GM19397 (cell line): ENCODE data around the gene ABHD12.
"Not testable (repeated sequence)": the region's sequence is repeated elsewhere in the genome, so short reads cannot be mapped to it uniquely, and the experiment has no call there.

Source experiments
- ATAC-seq: cut with Tn5 transposase; IDR thresholded peaks from one replicate; pipeline ENCODE4 v1.9.1; 2021; ENCODE audit warnings: mild to moderate bottlenecking, moderate library complexity; ENCODE audit not compliant: unreplicated experiment

The ABHD12 gene

GRCh38 chr20:25269057-25269832, 121.4 kb downstream of the ABHD12 start:
- ATAC-seq: no peak

- not testable (repeated sequence) for ATAC-seq
Observed at GRCh38 chr20:25260770-25261437, 129.7 kb downstream of the ABHD12 start.

GRCh38 chr20:25259788-25260254, 130.8 kb downstream of the ABHD12 start:
- ATAC-seq: no peak

- ATAC-seq: no peak
Observed at GRCh38 chr20:25259358-25259757, 131.3 kb downstream of the ABHD12 start.

GRCh38 chr20:25258828-25259227, 131.8 kb downstream of the ABHD12 start:
- no peak for ATAC-seq

GRCh38 chr20:25258476-25258805, 132.2 kb downstream of the ABHD12 start:
- no peak for ATAC-seq

- no peak for ATAC-seq
Observed at GRCh38 chr20:25257756-25258475, 132.7 kb downstream of the ABHD12 start.

- no peak for ATAC-seq
Observed at GRCh38 chr20:25257130-25257529, 133.5 kb downstream of the ABHD12 start.

- ATAC-seq: no peak
Observed at GRCh38 chr20:25256226-25256859, 134.3 kb downstream of the ABHD12 start.

GRCh38 chr20:25254986-25255680, 135.5 kb downstream of the ABHD12 start:
- no peak for ATAC-seq

GRCh38 chr20:25254571-25254970, 136.1 kb downstream of the ABHD12 start:
- ATAC-seq: no peak

- ATAC-seq: no peak
Observed at GRCh38 chr20:25253606-25254275, 136.9 kb downstream of the ABHD12 start.

GRCh38 chr20:25252686-25253421, 137.8 kb downstream of the ABHD12 start:
- no peak for ATAC-seq

GRCh38 chr20:25252230-25252651, 138.4 kb downstream of the ABHD12 start:
- no peak for ATAC-seq

GRCh38 chr20:25251558-25251957, 139.1 kb downstream of the ABHD12 start:
- ATAC-seq: no peak

GRCh38 chr20:25251019-25251418, 139.6 kb downstream of the ABHD12 start:
- ATAC-seq: no peak

GRCh38 chr20:25250508-25250907, 140.1 kb downstream of the ABHD12 start:
- no peak for ATAC-seq
